Pancreas (tissue), 10 donors: Measurements from ENCODE around the gene PRND. TPM values are rescaled to one million over a fixed set of nuclear protein-coding genes. Genes with fewer than 3 reads are reported as not detected.
"Not testable (repeated sequence)": the region's sequence is repeated elsewhere in the genome, so short reads cannot be mapped to it uniquely, and the experiment has no call there.

Source experiments
- ATAC-seq, 4 donors: fragments of 200-7000 bp; cut with Tn5 transposase; one replicate each; pipeline versions ENCODE4 v1.8.0 to v1.9.1; 2020; ENCODE audit warnings: mild to moderate bottlenecking in 4 of 4, moderate library complexity in 4 of 4
- DNase-seq, 6 donors: peaks; one replicate each; pipeline ENCODE4 v3.0.0-alpha.2; 2020
- FAIRE-seq: peaks from 2 replicates; lab custom pipeline; 2012; peaks lifted over from hg19 to GRCh38; lab: Jason Lieb, UNC
- H3K27ac ChIP-seq, 4 donors: fragments of 200-600 bp; sonication (generic); 1 replicate in 3 of 4; 2 replicates in 1 of 4; pipeline versions ENCODE4 v1.5.0 to v1.8.0; 2020
- H3K27me3 ChIP-seq, 4 donors: fragments of 200-600 bp; one replicate each; pipeline ENCODE4 v1.8.0; 2021
- H3K36me3 ChIP-seq, 3 donors: fragments of 200-600 bp; sonication (generic) in 1 of 3; one replicate each; pipeline versions ENCODE4 v1.5.0 to v1.8.0; 2020 to 2021
- H3K4me1 ChIP-seq, 3 donors: fragments of 200-600 bp; one replicate each; pipeline ENCODE4 v1.8.0; 2021
- H3K4me3 ChIP-seq, 4 donors: fragments of 200-600 bp; sonication (generic) in 2 of 4; one replicate each; pipeline versions ENCODE4 v1.5.0 to v1.8.0; 2020 to 2021
- H3K9me3 ChIP-seq, 4 donors: fragments of 200-600 bp; one replicate each; pipeline ENCODE4 v1.8.0; 2021
- WGBS, 2 donors: extraction: QIAGEN DNeasy Blood & Tissue Kit; methylation state at CpG; one replicate each; pipeline ENCODE4 v1.1.7; 2013; 5-methylcytosine and 5-hydroxymethylcytosine counted together
- intact Hi-C, 3 donors: fragments of 100-400 bp; cut with DNase I; formaldehyde crosslinking; loops; one replicate each; pipeline versions ENCODE4 v1.11.1 to v1.14.2; 2022
- polyA plus RNA-seq, 2 donors: library from polyadenylated mRNA; stranded (reverse); fragments of 200-250 nt; gene quantifications; one replicate each; pipeline ENCODE4 v1.2.3, GENCODE V29; 2013
- total RNA-seq, 6 donors: library from RNA; stranded (reverse); fragmentation: NEBNext Ultra II Directional in 4 of 6; extraction: Animal tissue kit (Norgen Biotek cat#: 25700) in 4 of 6; gene quantifications; one replicate each; pipeline versions ENCODE4 v1.2.1 to v1.2.4, GENCODE V29; 2021 to 2023
- TF ChIP-seq, protein P1 (sequence below), 4 donors: fragments of 200-600 bp; sonication (generic) in 3 of 4; IDR thresholded peaks; one replicate each; pipeline versions ENCODE4 v1.5.0 to v1.8.0; 2021; ENCODE audit warnings: antibody characterized with exemption in 4 of 4
- donor health status: healthy with polysubstance abuse.
- donor health status: DM: no; HTN: no; CAD: no; lungs with moderate emphysema.
- donor health status: DM: no; HTN: no; CAD: no.
- donor health status: control.
- donor health status: control.
- donor health status: Bipolar disorder and iron deficiency.
- donor health status: DM: yes; HTN: yes; CAD: no.
- donor health status: DM: no; HTN: no; CAD: no.
- donor health status: DM: no; HTN: no; CAD: no.
- donor health status: DM: yes; HTN: yes; CAD: no.

Gene PRND
- total and polyA plus RNA-seq, 8 donors = 0.24 TPM; not detected in 7

DNA sequence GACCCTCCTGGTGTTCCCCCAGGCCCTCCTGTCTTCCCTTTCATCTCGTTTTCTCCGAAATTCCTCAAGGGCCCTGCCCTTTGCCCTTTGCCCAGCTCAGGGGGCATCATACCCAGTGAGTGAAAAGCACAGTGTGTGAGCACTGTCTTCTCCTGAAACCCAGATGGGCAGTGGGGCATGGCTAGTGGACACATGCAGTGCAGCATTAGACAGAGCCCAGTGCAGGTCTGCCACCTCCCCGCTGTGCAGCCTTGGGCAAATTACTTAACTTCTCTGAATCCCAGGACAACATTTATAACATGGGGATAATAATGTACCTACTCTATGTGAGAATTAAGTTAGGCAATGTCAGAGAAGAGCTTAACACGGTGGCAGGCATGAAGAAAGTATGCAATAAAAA lies 1.3 kb downstream of the PRND start:
- WGBS, 2 donors = 40 to 49% methylated on average over 4 of the region's 4 CpGs
- intact Hi-C loops = loop anchor here in 2 of 3 donors (5.0 kb wide), 1 partner anchor 116 kb away; no protein-coding TSS in a partner anchor
- TF ChIP-seq, protein P1, sequence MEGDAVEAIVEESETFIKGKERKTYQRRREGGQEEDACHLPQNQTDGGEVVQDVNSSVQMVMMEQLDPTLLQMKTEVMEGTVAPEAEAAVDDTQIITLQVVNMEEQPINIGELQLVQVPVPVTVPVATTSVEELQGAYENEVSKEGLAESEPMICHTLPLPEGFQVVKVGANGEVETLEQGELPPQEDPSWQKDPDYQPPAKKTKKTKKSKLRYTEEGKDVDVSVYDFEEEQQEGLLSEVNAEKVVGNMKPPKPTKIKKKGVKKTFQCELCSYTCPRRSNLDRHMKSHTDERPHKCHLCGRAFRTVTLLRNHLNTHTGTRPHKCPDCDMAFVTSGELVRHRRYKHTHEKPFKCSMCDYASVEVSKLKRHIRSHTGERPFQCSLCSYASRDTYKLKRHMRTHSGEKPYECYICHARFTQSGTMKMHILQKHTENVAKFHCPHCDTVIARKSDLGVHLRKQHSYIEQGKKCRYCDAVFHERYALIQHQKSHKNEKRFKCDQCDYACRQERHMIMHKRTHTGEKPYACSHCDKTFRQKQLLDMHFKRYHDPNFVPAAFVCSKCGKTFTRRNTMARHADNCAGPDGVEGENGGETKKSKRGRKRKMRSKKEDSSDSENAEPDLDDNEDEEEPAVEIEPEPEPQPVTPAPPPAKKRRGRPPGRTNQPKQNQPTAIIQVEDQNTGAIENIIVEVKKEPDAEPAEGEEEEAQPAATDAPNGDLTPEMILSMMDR (IDR thresholded peaks at IDR 0.05) = no peak
- Histone ChIP-seq H3K4me1 (no peaks in the 10 kb centered on the region), H3K9me3 (no peaks in the 10 kb centered on the region), H3K4me3 (no peak overlapping the region), H3K27ac (no peak overlapping the region), H3K36me3 (no peaks in the 10 kb centered on the region), H3K27me3 (peaks cover 0 to 5% (median 0%) of the 10 kb centered on the region in 4 donors)
- no peak for ATAC-seq
- no peak for FAIRE-seq
- no peak for DNase-seq

DNA sequence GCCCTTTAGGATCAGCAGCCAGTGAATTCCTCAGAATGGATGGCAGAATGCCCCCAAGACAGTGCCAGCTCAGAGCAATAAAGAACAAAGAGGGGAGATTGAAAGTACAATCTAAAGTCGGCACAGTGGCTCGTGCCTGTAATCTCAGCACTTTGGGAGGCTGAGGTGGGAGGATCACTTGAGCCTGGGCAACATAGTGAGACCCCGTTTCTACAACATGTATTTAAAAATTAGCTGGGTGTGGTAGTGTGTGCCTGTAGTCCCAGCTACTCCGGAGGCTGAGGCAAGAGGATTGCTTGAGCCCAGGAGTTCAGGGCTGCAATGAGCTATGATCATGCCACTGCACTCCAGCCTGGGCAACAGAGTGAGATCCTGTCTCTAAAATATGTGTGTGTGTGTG lies 1.8 kb downstream of the PRND start:
- ATAC-seq, H3K27me3 ChIP-seq, FAIRE-seq, H3K4me1 ChIP-seq, H3K36me3 ChIP-seq, DNase-seq, H3K4me3 ChIP-seq, H3K27ac ChIP-seq, H3K9me3 ChIP-seq: not testable (repeated sequence)
- intact Hi-C loops = loop anchor here in 2 of 3 donors (5.0 kb wide), 1 partner anchor 116 kb away; no protein-coding TSS in a partner anchor
- WGBS, 2 donors = 52 to 58% methylated on average over 4 of the region's 4 CpGs

DNA sequence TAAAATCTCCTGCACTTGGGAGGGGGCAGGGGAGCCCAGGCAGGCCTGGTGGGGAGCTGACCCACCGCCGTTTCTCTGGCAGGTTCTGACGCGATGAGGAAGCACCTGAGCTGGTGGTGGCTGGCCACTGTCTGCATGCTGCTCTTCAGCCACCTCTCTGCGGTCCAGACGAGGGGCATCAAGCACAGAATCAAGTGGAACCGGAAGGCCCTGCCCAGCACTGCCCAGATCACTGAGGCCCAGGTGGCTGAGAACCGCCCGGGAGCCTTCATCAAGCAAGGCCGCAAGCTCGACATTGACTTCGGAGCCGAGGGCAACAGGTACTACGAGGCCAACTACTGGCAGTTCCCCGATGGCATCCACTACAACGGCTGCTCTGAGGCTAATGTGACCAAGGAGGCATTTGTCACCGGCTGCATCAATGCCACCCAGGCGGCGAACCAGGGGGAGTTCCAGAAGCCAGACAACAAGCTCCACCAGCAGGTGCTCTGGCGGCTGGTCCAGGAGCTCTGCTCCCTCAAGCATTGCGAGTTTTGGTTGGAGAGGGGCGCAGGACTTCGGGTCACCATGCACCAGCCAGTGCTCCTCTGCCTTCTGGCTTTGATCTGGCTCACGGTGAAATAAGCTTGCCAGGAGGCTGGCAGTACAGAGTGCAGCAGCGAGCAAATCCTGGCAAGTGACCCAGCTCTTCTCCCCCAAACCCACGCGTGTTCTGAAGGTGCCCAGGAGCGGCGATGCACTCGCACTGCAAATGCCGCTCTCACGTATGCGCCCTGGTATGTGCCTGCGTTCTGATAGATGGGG lies 3.0 kb downstream of the PRND start:
- ATAC-seq (no peak), FAIRE-seq (no peak), DNase-seq (no peak)
- Histone ChIP-seq H3K36me3 (no peaks in the 10 kb centered on the region), H3K27ac (no peak overlapping the region), H3K4me3 (no peak overlapping the region), H3K4me1 (no peaks in the 10 kb centered on the region), H3K27me3 (peaks cover 0 to 5% (median 0%) of the 10 kb centered on the region in 4 donors), H3K9me3 (no peaks in the 10 kb centered on the region)
- TF ChIP-seq, protein P1 (IDR thresholded peaks at IDR 0.05) = no peak
- intact Hi-C loops = loop anchor here in 2 of 3 donors (5.0 kb wide), 1 partner anchor 117 kb away; no protein-coding TSS in a partner anchor
- 69 to 74% methylated on average over 34 of the region's 34 CpGs for WGBS, 2 donors

DNA sequence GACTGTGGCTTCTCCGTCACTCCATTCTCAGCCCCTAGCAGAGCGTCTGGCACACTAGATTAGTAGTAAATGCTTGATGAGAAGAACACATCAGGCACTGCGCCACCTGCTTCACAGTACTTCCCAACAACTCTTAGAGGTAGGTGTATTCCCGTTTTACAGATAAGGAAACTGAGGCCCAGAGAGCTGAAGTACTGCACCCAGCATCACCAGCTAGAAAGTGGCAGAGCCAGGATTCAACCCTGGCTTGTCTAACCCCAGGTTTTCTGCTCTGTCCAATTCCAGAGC lies 3.5 kb downstream of the PRND start:
- Histone ChIP-seq H3K9me3 (no peaks in the 10 kb centered on the region), H3K4me3 (no peak overlapping the region), H3K27me3 (peaks cover 0 to 5% (median 0%) of the 10 kb centered on the region in 4 donors), H3K4me1 (no peaks in the 10 kb centered on the region), H3K27ac (no peak overlapping the region), H3K36me3 (no peaks in the 10 kb centered on the region)
- TF ChIP-seq, protein P1 (IDR thresholded peaks at IDR 0.05) = no peak
- FAIRE-seq (no peak), ATAC-seq (no peak), DNase-seq (no peak)
- 71 to 80% methylated on average over 4 of the region's 4 CpGs for WGBS, 2 donors
- intact Hi-C loops = no loop called here

DNA sequence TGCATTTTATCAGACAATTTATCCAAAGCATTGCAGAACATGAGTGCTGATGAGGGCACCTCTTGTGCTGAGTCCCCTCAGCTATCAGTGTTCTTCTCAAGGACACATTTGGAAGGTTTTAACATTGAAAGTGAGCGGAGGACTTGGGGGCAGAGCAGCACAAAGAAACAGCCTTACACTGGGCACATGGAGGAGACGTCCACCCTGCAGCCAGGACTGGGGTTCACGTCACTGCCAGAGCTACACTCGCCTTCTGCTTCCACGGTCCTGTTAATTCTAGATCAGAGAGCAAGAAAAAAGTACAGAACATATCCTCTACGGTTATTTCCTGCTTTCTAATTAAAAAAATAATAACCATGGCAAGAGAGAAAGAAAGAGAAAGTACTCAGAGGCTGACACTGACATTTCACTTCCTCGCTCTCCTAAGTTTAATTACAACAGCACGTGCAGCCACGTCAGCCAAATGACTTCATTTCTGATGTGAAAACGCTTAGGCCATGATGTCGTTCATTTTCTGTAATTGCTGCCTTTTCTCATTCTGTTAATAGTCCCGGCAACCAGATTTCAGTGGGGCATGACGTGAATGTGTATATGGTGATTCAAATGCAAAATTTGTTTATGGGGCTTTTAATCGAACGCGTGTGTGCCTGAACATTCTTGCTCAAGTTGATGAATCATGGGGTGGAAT lies 5.1 kb downstream of the PRND start:
- ATAC-seq = peak in 1 of 4 donors; percentile 30

More for the DNA sequence above, 5.1 kb downstream of the PRND start:
- intact Hi-C loops = no loop called here
- DNase-seq (no peak), FAIRE-seq (no peak)
- Histone ChIP-seq H3K27me3 (peaks cover 0 to under 1% (median 0%) of the 10 kb centered on the region in 4 donors), H3K27ac (no peak overlapping the region), H3K4me3 (no peak overlapping the region), H3K4me1 (no peaks in the 10 kb centered on the region), H3K9me3 (no peaks in the 10 kb centered on the region), H3K36me3 (no peaks in the 10 kb centered on the region)
- TF ChIP-seq, protein P1 (IDR thresholded peaks at IDR 0.05) = no peak
- WGBS, 2 donors = 44 to 49% methylated on average over 16 of the region's 16 CpGs
